Measurements from ENCODE around the gene DCXR.

Gene DCXR

GRCh38 chr17:82045936-82046484 is 8.5 kb upstream of the DCXR start:
- no peak overlapping the region for H3K9ac ChIP-seq (ENCODE audit: low read length)
- peaks cover 21% of the 10 kb centered on the region for H3K4me1 ChIP-seq (ENCODE audit: control insufficient read depth, insufficient read depth, low read depth, low read length)
- no peak overlapping the region for H2AK5ac ChIP-seq (ENCODE audit: low read length, severe bottlenecking)
- no peak overlapping the region for H4K91ac ChIP-seq (ENCODE audit: low read length)
- no peak overlapping the region for H3K23ac ChIP-seq (ENCODE audit: low read length in 2 of 2)
- H4K8ac ChIP-seq (ENCODE audit: low read length), result no peak overlapping the region
- no peak overlapping the region for H2BK12ac ChIP-seq (ENCODE audit: low read length in 2 of 2)
- peaks cover 20% of the 10 kb centered on the region for H3K79me1 ChIP-seq (replicated peaks; ENCODE audit: low read length, poor library complexity, severe bottlenecking)
- no peak overlapping the region for H2AFZ ChIP-seq (ENCODE audit: low read depth, low read length)
- no peak overlapping the region for H3K4me3 ChIP-seq (ENCODE audit: insufficient read depth in 1 of 2, low read depth in 1 of 2, low read length in 2 of 2)
- no peak for DNase-seq
- no peak overlapping the region for H2BK15ac ChIP-seq (ENCODE audit: low read depth, poor library complexity, severe bottlenecking)
- peaks cover 36 to 50% of the 10 kb centered on the region in 2 experiments for H3K36me3 ChIP-seq (ENCODE audit: control insufficient read depth in 1 of 2, insufficient read depth in 2 of 2, low read depth in 1 of 2, low read length in 2 of 2)
- H3K14ac ChIP-seq (ENCODE audit: low read length in 2 of 2), result no peak overlapping the region
- no peak overlapping the region for H3K27ac ChIP-seq (ENCODE audit: low read length, poor library complexity, severe bottlenecking)
- H3K18ac ChIP-seq (ENCODE audit: low read depth in 1 of 2, low read length in 2 of 2), result no peak overlapping the region
- 80% methylated on average over 14 of the region's 14 CpGs for WGBS
- H2BK5ac ChIP-seq (ENCODE audit: low read depth, low read length, poor library complexity, severe bottlenecking), result no peak overlapping the region
- H2BK120ac ChIP-seq (ENCODE audit: low read depth, low read length), result no peak overlapping the region
- no peaks in the 10 kb centered on the region for H3K9me3 ChIP-seq (ENCODE audit: control insufficient read depth, low read length)
- H3K27me3 ChIP-seq (ENCODE audit: control insufficient read depth in 1 of 2, insufficient read depth in 1 of 2, low read length in 2 of 2), result no peaks in the 10 kb centered on the region
- H3K4ac ChIP-seq (ENCODE audit: low read depth in 1 of 2, low read length in 2 of 2), result no peak overlapping the region
- no peak overlapping the region for H3K4me2 ChIP-seq (ENCODE audit: low read length, poor library complexity, severe bottlenecking)

GRCh38 chr17:82043507-82043906 is 6.0 kb upstream of the DCXR start:
- Histone ChIP-seq H4K91ac (ENCODE audit: low read length) (no peak overlapping the region), H3K4me2 (ENCODE audit: low read length, poor library complexity, severe bottlenecking) (no peak overlapping the region), H3K4me1 (ENCODE audit: control insufficient read depth, insufficient read depth, low read depth, low read length) (peaks cover 7% of the 10 kb centered on the region), H2BK15ac (ENCODE audit: low read depth, poor library complexity, severe bottlenecking) (no peak overlapping the region), H2BK120ac (ENCODE audit: low read depth, low read length) (no peak overlapping the region), H3K9ac (ENCODE audit: low read length) (no peak overlapping the region), H2BK5ac (ENCODE audit: low read depth, low read length, poor library complexity, severe bottlenecking) (no peak overlapping the region), H2AK5ac (ENCODE audit: low read length, severe bottlenecking) (no peak overlapping the region), H2AFZ (ENCODE audit: low read depth, low read length) (no peak overlapping the region), H3K79me1 (replicated peaks; ENCODE audit: low read length, poor library complexity, severe bottlenecking) (peaks cover under 1% of the 10 kb centered on the region), H3K14ac (ENCODE audit: low read length in 2 of 2) (no peak overlapping the region), H3K27me3 (ENCODE audit: control insufficient read depth in 1 of 2, insufficient read depth in 1 of 2, low read length in 2 of 2) (no peaks in the 10 kb centered on the region), H3K36me3 (ENCODE audit: control insufficient read depth in 1 of 2, insufficient read depth in 2 of 2, low read depth in 1 of 2, low read length in 2 of 2) (peaks cover 20 to 26% of the 10 kb centered on the region in 2 experiments), H4K8ac (ENCODE audit: low read length) (no peak overlapping the region), H3K4me3 (ENCODE audit: insufficient read depth in 1 of 2, low read depth in 1 of 2, low read length in 2 of 2) (no peak overlapping the region), H3K4ac (ENCODE audit: low read depth in 1 of 2, low read length in 2 of 2) (no peak overlapping the region), H3K27ac (ENCODE audit: low read length, poor library complexity, severe bottlenecking) (no peak overlapping the region), H3K9me3 (ENCODE audit: control insufficient read depth, low read length) (no peaks in the 10 kb centered on the region), H3K18ac (ENCODE audit: low read depth in 1 of 2, low read length in 2 of 2) (no peak overlapping the region), H3K23ac (ENCODE audit: low read length in 2 of 2) (no peak overlapping the region), H2BK12ac (ENCODE audit: low read length in 2 of 2) (no peak overlapping the region)
- 83% methylated on average over 16 of the region's 16 CpGs for WGBS
- DNase-seq, result no peak

- no peak overlapping the region for H2AFZ ChIP-seq (ENCODE audit: low read depth, low read length)
- no peaks in the 10 kb centered on the region for H3K9me3 ChIP-seq (ENCODE audit: control insufficient read depth, low read length)
- no peak overlapping the region for H3K9ac ChIP-seq (ENCODE audit: low read length)
- 89% methylated on average over 9 of the region's 9 CpGs for WGBS
- no peak overlapping the region for H3K4ac ChIP-seq (ENCODE audit: low read depth in 1 of 2, low read length in 2 of 2)
- no peak overlapping the region for H3K23ac ChIP-seq (ENCODE audit: low read length in 2 of 2)
- H2BK5ac ChIP-seq (ENCODE audit: low read depth, low read length, poor library complexity, severe bottlenecking), result no peak overlapping the region
- H3K27me3 ChIP-seq (ENCODE audit: control insufficient read depth in 1 of 2, insufficient read depth in 1 of 2, low read length in 2 of 2), result no peaks in the 10 kb centered on the region
- no peak for DNase-seq
- no peaks in the 10 kb centered on the region for H3K79me1 ChIP-seq (replicated peaks; ENCODE audit: low read length, poor library complexity, severe bottlenecking)
- no peak overlapping the region for H2BK12ac ChIP-seq (ENCODE audit: low read length in 2 of 2)
- H2AK5ac ChIP-seq (ENCODE audit: low read length, severe bottlenecking), result no peak overlapping the region
- no peak overlapping the region for H2BK15ac ChIP-seq (ENCODE audit: low read depth, poor library complexity, severe bottlenecking)
- peak overlapping the region in 1 of 2 experiments; percentile 12 for H3K14ac ChIP-seq (ENCODE audit: low read length in 2 of 2)
- H3K27ac ChIP-seq (ENCODE audit: low read length, poor library complexity, severe bottlenecking), result no peak overlapping the region
- peak overlapping the region; percentile 0 for H4K91ac ChIP-seq (ENCODE audit: low read length)
- H3K4me1 ChIP-seq (ENCODE audit: control insufficient read depth, insufficient read depth, low read depth, low read length), result peaks cover 7% of the 10 kb centered on the region
- no peak overlapping the region for H3K4me3 ChIP-seq (ENCODE audit: insufficient read depth in 1 of 2, low read depth in 1 of 2, low read length in 2 of 2)
- no peak overlapping the region for H3K18ac ChIP-seq (ENCODE audit: low read depth in 1 of 2, low read length in 2 of 2)
- H3K36me3 ChIP-seq (ENCODE audit: control insufficient read depth in 1 of 2, insufficient read depth in 2 of 2, low read depth in 1 of 2, low read length in 2 of 2), result peaks cover 12 to 18% of the 10 kb centered on the region in 2 experiments
- no peak overlapping the region for H4K8ac ChIP-seq (ENCODE audit: low read length)
- no peak overlapping the region for H2BK120ac ChIP-seq (ENCODE audit: low read depth, low read length)
- no peak overlapping the region for H3K4me2 ChIP-seq (ENCODE audit: low read length, poor library complexity, severe bottlenecking)
Observed at GRCh38 chr17:82042649-82043048, 5.2 kb upstream of the DCXR start.

- no peak overlapping the region for H2BK5ac ChIP-seq (ENCODE audit: low read depth, low read length, poor library complexity, severe bottlenecking)
- H2BK15ac ChIP-seq (ENCODE audit: low read depth, poor library complexity, severe bottlenecking), result no peak overlapping the region
- H3K36me3 ChIP-seq (ENCODE audit: control insufficient read depth in 1 of 2, insufficient read depth in 2 of 2, low read depth in 1 of 2, low read length in 2 of 2), result peaks cover 0 to 4% of the 10 kb centered on the region in 2 experiments
- no peak overlapping the region for H4K91ac ChIP-seq (ENCODE audit: low read length)
- H2BK12ac ChIP-seq (ENCODE audit: low read length in 2 of 2), result no peak overlapping the region
- no peak overlapping the region for H2AK5ac ChIP-seq (ENCODE audit: low read length, severe bottlenecking)
- peaks cover 3% of the 10 kb centered on the region for H3K79me1 ChIP-seq (replicated peaks; ENCODE audit: low read length, poor library complexity, severe bottlenecking)
- no peaks in the 10 kb centered on the region for H3K9me3 ChIP-seq (ENCODE audit: control insufficient read depth, low read length)
- no peak for DNase-seq
- no peak overlapping the region for H3K27ac ChIP-seq (ENCODE audit: low read length, poor library complexity, severe bottlenecking)
- H3K9ac ChIP-seq (ENCODE audit: low read length), result no peak overlapping the region
- 88% methylated on average over 17 of the region's 17 CpGs for WGBS
- H4K8ac ChIP-seq (ENCODE audit: low read length), result no peak overlapping the region
- H3K27me3 ChIP-seq (ENCODE audit: control insufficient read depth in 1 of 2, insufficient read depth in 1 of 2, low read length in 2 of 2), result no peaks in the 10 kb centered on the region
- H3K4me2 ChIP-seq (ENCODE audit: low read length, poor library complexity, severe bottlenecking), result no peak overlapping the region
- no peak overlapping the region for H2AFZ ChIP-seq (ENCODE audit: low read depth, low read length)
- no peak overlapping the region for H3K4ac ChIP-seq (ENCODE audit: low read depth in 1 of 2, low read length in 2 of 2)
- no peak overlapping the region for H3K23ac ChIP-seq (ENCODE audit: low read length in 2 of 2)
- no peak overlapping the region for H3K14ac ChIP-seq (ENCODE audit: low read length in 2 of 2)
- H3K4me3 ChIP-seq (ENCODE audit: insufficient read depth in 1 of 2, low read depth in 1 of 2, low read length in 2 of 2), result no peak overlapping the region
- no peak overlapping the region for H2BK120ac ChIP-seq (ENCODE audit: low read depth, low read length)
- peaks cover 9% of the 10 kb centered on the region for H3K4me1 ChIP-seq (ENCODE audit: control insufficient read depth, insufficient read depth, low read depth, low read length)
- no peak overlapping the region for H3K18ac ChIP-seq (ENCODE audit: low read depth in 1 of 2, low read length in 2 of 2)
Observed at GRCh38 chr17:82041144-82041814, 3.8 kb upstream of the DCXR start.

Measured in mesenchymal stem cell (in vitro differentiated cells and primary cell).